MCF 10A (cell line): ENCODE measurements around the gene RPS6KA2. TPM values are rescaled to one million over a fixed set of nuclear protein-coding genes. Genes with fewer than 3 reads are reported as not detected.
"Not testable (repeated sequence)": the region's sequence is repeated elsewhere in the genome, so short reads cannot be mapped to it uniquely, and the experiment has no call there.

Experiments
- BruUV-seq: library from RNA; stranded (reverse); fragments of 400-500 nt; replicated peaks from 2 replicates; lab custom pipeline; 2021; lab: Mats Ljungman, UMichigan
- CTCF ChIA-PET: fragments of 300-600 bp; sonication (Branson Sonifier 250); formaldehyde crosslinking; extraction: SDS; loops from one replicate; lab custom pipeline; 2021; ENCODE audit warnings: antibody characterized with exemption, inconsistent platforms; lab: Yijun Ruan, JAX
- POLR2A ChIA-PET: fragments of 300-600, 350-650 bp; sonication (Branson Sonifier 250); formaldehyde crosslinking; extraction: SDS; loops from one replicate; lab custom pipeline; 2020; ENCODE audit warnings: antibody characterized with exemption, inconsistent platforms; lab: Yijun Ruan, JAX
- DNase-seq: peaks from one replicate; pipeline ENCODE4 v3.0.0-alpha.2; 2018; ENCODE audit not compliant: unreplicated experiment
- H3K27ac Mint-ChIP-seq: one replicate; pipeline ENCODE4 v1.8.0; 2022; ENCODE audit warnings: mild to moderate bottlenecking, low read depth, mixed read lengths; ENCODE audit not compliant: unreplicated experiment
- H3K27me3 Mint-ChIP-seq: one replicate; pipeline ENCODE4 v1.8.0; 2022; ENCODE audit warnings: mixed read lengths; ENCODE audit not compliant: insufficient read depth, unreplicated experiment
- H3K36me3 Mint-ChIP-seq: one replicate; pipeline ENCODE4 v1.8.0; 2022; ENCODE audit warnings: mild to moderate bottlenecking, moderate library complexity, mixed read lengths; ENCODE audit not compliant: insufficient read depth, unreplicated experiment
- H3K4me1 Mint-ChIP-seq: one replicate; pipeline ENCODE4 v1.8.0; 2022; ENCODE audit warnings: mixed read lengths; ENCODE audit not compliant: insufficient read depth, unreplicated experiment
- H3K4me3 Mint-ChIP-seq: one replicate; pipeline ENCODE4 v1.8.0; 2022; ENCODE audit warnings: mild to moderate bottlenecking, moderate library complexity, mixed read lengths; ENCODE audit not compliant: unreplicated experiment
- H3K9me3 Mint-ChIP-seq: one replicate; pipeline ENCODE4 v1.8.0; 2022; ENCODE audit warnings: mixed read lengths; ENCODE audit not compliant: unreplicated experiment
- intact Hi-C: fragments of 100-400 bp; cut with micrococcal nuclease; formaldehyde crosslinking; loops from 2 replicates; pipeline ENCODE4 v1.14.1; 2022
- total RNA-seq: library from RNA; stranded (reverse); gene quantifications from 2 replicates; pipeline ENCODE4 v1.2.3, GENCODE V29; 2022
- TF ChIP-seq, protein P1 (sequence below): fragments of 200-600 bp; IDR thresholded peaks from one replicate; pipeline ENCODE4 v1.8.0; 2022; ENCODE audit warnings: antibody characterized with exemption, mild to moderate bottlenecking; ENCODE audit not compliant: unreplicated experiment

The RPS6KA2 gene
- total RNA-seq, 1 experiment from 2014 or later = 126 TPM

- H3K36me3 Mint-ChIP-seq = peaks cover 22% of the 10 kb centered on the region
- no peaks in the 10 kb centered on the region for H3K27me3 Mint-ChIP-seq
- no peak overlapping the region for H3K27ac Mint-ChIP-seq
- CTCF ChIA-PET = interaction anchor here (1.7 to 2.7 kb wide), 2 partner anchors 124 to 130 kb away, joined by 3 to 9 read pairs; no protein-coding TSS in a partner anchor
- no peak for DNase-seq
- intact Hi-C loops = no loop called here
- BruUV-seq = no TSS peak
- no peak overlapping the region for H3K4me3 Mint-ChIP-seq
- TF ChIP-seq, protein P1, sequence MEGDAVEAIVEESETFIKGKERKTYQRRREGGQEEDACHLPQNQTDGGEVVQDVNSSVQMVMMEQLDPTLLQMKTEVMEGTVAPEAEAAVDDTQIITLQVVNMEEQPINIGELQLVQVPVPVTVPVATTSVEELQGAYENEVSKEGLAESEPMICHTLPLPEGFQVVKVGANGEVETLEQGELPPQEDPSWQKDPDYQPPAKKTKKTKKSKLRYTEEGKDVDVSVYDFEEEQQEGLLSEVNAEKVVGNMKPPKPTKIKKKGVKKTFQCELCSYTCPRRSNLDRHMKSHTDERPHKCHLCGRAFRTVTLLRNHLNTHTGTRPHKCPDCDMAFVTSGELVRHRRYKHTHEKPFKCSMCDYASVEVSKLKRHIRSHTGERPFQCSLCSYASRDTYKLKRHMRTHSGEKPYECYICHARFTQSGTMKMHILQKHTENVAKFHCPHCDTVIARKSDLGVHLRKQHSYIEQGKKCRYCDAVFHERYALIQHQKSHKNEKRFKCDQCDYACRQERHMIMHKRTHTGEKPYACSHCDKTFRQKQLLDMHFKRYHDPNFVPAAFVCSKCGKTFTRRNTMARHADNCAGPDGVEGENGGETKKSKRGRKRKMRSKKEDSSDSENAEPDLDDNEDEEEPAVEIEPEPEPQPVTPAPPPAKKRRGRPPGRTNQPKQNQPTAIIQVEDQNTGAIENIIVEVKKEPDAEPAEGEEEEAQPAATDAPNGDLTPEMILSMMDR = no peak
- POLR2A ChIA-PET = no interaction called here
- peaks cover 8% of the 10 kb centered on the region for H3K4me1 Mint-ChIP-seq
- no peaks in the 10 kb centered on the region for H3K9me3 Mint-ChIP-seq
Observed at GRCh38 chr6:166405386-166405785, 221.7 kb downstream of the RPS6KA2 start.

GRCh38 chr6:166402582-166403277 is 224.3 kb downstream of the RPS6KA2 start:
- ChIA-PET POLR2A (no interaction called here), CTCF (interaction anchor here (0.6 to 3.2 kb wide), 4 partner anchors 24 to 628 kb away, joined by 3 to 23 read pairs (median 6); no protein-coding TSS in a partner anchor)
- no peak for DNase-seq
- peaks cover 8% of the 10 kb centered on the region for H3K4me1 Mint-ChIP-seq
- H3K27me3 Mint-ChIP-seq = no peaks in the 10 kb centered on the region
- peaks cover under 1% of the 10 kb centered on the region for H3K36me3 Mint-ChIP-seq
- no TSS peak for BruUV-seq
- H3K9me3 Mint-ChIP-seq = peaks cover 6% of the 10 kb centered on the region
- TF ChIP-seq, protein P1 = no peak
- intact Hi-C loops = no loop called here
- H3K4me3 Mint-ChIP-seq = no peak overlapping the region
- H3K27ac Mint-ChIP-seq = no peak overlapping the region

DNA sequence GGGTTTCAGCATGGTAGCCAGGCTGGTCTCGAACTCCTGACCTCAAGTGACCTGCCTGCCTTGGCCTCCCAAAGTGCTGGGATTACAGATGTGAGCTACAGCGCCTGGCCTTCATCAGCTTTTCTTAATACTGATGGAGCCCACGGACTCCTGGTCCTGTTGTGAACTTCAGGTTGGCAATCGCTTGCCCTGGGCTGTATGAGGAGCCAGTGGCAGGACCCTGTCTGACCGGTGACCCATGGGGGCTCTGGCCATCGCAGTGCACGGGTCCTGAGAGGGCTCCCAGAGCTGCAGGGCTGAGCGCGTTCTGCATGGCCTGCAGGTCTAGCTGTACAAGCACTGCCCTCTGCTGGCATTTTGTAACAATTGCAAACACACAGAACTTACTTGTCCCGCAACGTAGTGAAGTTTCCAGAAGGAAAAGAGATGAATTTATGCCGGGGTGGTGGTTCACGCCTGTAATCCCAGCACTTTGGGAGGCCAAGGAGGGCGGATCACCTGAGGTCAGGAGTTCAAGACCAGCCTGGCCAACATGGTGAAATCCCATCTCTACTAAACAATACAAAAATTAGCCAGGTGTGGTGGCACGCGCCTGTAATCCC is 226.3 kb downstream of the RPS6KA2 start:
- TF ChIP-seq, protein P1 = peak; percentile 68
- POLR2A ChIA-PET = interaction anchor here (0.7 to 1.3 kb wide), 3 partner anchors 19 to 124 kb away, joined by 3 to 4 read pairs (median 4); no protein-coding TSS in a partner anchor
- H3K4me3 Mint-ChIP-seq, H3K4me1 Mint-ChIP-seq, H3K27ac Mint-ChIP-seq, H3K9me3 Mint-ChIP-seq, BruUV-seq, H3K27me3 Mint-ChIP-seq, H3K36me3 Mint-ChIP-seq: not testable (repeated sequence)
- CTCF ChIA-PET = interaction anchor here (0.5 to 9.9 kb wide), 33 partner anchors 9 to 1474 kb away, joined by 3 to 119 read pairs (median 4); no protein-coding TSS in a partner anchor
- DNase-seq = peak; percentile 70
- intact Hi-C loops = loop anchor here (1.0 kb wide), 2 partner anchors 125 to 243 kb away; no protein-coding TSS in a partner anchor

GRCh38 chr6:166400181-166400580 is 226.9 kb downstream of the RPS6KA2 start:
- intact Hi-C loops = no loop called here
- TF ChIP-seq, protein P1 = no peak
- Mint-ChIP-seq H3K4me3 (no peak overlapping the region), H3K4me1 (peaks cover 8% of the 10 kb centered on the region), H3K9me3 (peaks cover 7% of the 10 kb centered on the region), H3K36me3 (no peaks in the 10 kb centered on the region), H3K27ac (no peak overlapping the region), H3K27me3 (no peaks in the 10 kb centered on the region)
- ChIA-PET POLR2A (interaction anchor here (1.0 kb wide), 1 partner anchor 124 kb away, joined by 3 read pairs; no protein-coding TSS in a partner anchor), CTCF (interaction anchor here (0.5 to 9.9 kb wide), 30 partner anchors 8 to 1474 kb away, joined by 3 to 119 read pairs (median 4); partner anchors contain the start of gene C6orf118)
- no TSS peak for BruUV-seq
- DNase-seq = no peak
